Non-pigmented ciliary epithelial cell (primary cell): ENCODE measurements around the gene NSDHL.

Experiments used
- DNase-seq: peaks from one replicate; pipeline ENCODE4 v3.0.0-alpha.2; 2010; ENCODE audit warnings: low read depth

The NSDHL gene

GRCh38 chrX:152915541-152916241 lies 84.8 kb downstream of the NSDHL start:
- DNase-seq = no peak

GRCh38 chrX:152917656-152918579 lies 87.1 kb downstream of the NSDHL start:
- DNase-seq = no peak

DNA sequence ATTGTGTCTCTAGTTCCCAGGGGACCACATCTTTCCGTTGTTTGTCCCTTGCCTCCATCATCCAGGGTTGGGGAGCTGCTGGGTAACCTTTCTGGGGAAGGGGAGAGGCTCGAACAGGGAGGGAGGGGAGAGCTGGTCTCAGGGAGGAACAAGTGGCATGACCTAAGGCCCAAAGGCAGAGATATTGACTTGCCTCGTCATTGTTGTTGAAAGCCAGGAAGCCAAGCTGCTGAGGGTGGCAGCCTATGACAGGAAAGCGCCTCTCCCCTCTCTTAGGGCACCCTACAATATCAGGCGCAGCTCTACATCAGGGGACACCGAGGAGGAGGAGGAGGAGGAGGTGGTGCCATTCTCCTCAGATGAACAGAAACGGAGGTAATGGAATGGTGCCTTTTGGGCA lies 87.8 kb downstream of the NSDHL start:
- DNase-seq = no peak
